Measurements from ENCODE around the gene TP53RK.

Gene TP53RK

GRCh38 chr20:46640536-46641311 lies 48.5 kb downstream of the TP53RK start:
- DNase-seq (ENCODE audit: low read depth in 2 of 2, low spot score in 1 of 2): no peak

GRCh38 chr20:46640044-46640443 lies 49.2 kb downstream of the TP53RK start:
- DNase-seq (ENCODE audit: low read depth in 2 of 2, low spot score in 1 of 2): no peak

- DNase-seq (ENCODE audit: low read depth in 2 of 2, low spot score in 1 of 2): no peak
Observed at GRCh38 chr20:46639587-46639986, 49.7 kb downstream of the TP53RK start.

GRCh38 chr20:46638898-46639274 lies 50.4 kb downstream of the TP53RK start:
- no peak for DNase-seq (ENCODE audit: low read depth in 2 of 2, low spot score in 1 of 2)

GRCh38 chr20:46638134-46638897 lies 50.9 kb downstream of the TP53RK start:
- DNase-seq (ENCODE audit: low read depth in 2 of 2, low spot score in 1 of 2): no peak

GRCh38 chr20:46637427-46638133 lies 51.7 kb downstream of the TP53RK start:
- DNase-seq (ENCODE audit: low read depth in 2 of 2, low spot score in 1 of 2): no peak

- DNase-seq (ENCODE audit: low read depth in 2 of 2, low spot score in 1 of 2): no peak
Observed at GRCh38 chr20:46637020-46637419, 52.2 kb downstream of the TP53RK start.

- DNase-seq (ENCODE audit: low read depth in 2 of 2, low spot score in 1 of 2): no peak
Observed at GRCh38 chr20:46636514-46636913, 52.7 kb downstream of the TP53RK start.

- no peak for DNase-seq (ENCODE audit: low read depth in 2 of 2, low spot score in 1 of 2)
Observed at GRCh38 chr20:46635514-46636136, 53.6 kb downstream of the TP53RK start.

- DNase-seq (ENCODE audit: low read depth in 2 of 2, low spot score in 1 of 2): no peak
Observed at GRCh38 chr20:46634528-46634927, 54.7 kb downstream of the TP53RK start.

Measured in stimulated activated CD8-positive, alpha-beta memory T cell treated with anti-CD3 and anti-CD28 coated beads, Interleukin-4, amount 100 ng/mL, for 4 hours (primary cell).